ENCODE measurements around the gene PRR16. TPM values are rescaled to one million over a fixed set of nuclear protein-coding genes. Genes with fewer than 3 reads are reported as not detected.

The PRR16 gene
- total RNA-seq, 4 donors from 2014 or later: 1.9 to 8.4 (median 2.7) TPM

- no peak for TF ChIP-seq CTCF (IDR thresholded peaks at IDR 0.05)
- ATAC-seq (ENCODE audit: low FRiP score) (no peak), DNase-seq (ENCODE audit: low spot score) (no peak)
Observed at GRCh38 chr5:120472911-120473310, 8.8 kb downstream of the PRR16 start.

GRCh38 chr5:120473332-120473731 lies 9.2 kb downstream of the PRR16 start:
- no peak for TF ChIP-seq CTCF (IDR thresholded peaks at IDR 0.05)
- no peak for DNase-seq (ENCODE audit: low spot score)
- no peak for ATAC-seq (ENCODE audit: low FRiP score)

GRCh38 chr5:120476063-120476462 lies 12.0 kb downstream of the PRR16 start:
- ATAC-seq (ENCODE audit: low FRiP score) (no peak), DNase-seq (ENCODE audit: low spot score) (no peak)
- no peak for TF ChIP-seq CTCF (IDR thresholded peaks at IDR 0.05)

- ATAC-seq (ENCODE audit: low FRiP score) (no peak), DNase-seq (ENCODE audit: low spot score) (no peak)
- no peak for TF ChIP-seq CTCF (IDR thresholded peaks at IDR 0.05)
Observed at GRCh38 chr5:120479066-120479465, 15.0 kb downstream of the PRR16 start.

- ATAC-seq (ENCODE audit: low FRiP score) (no peak), DNase-seq (ENCODE audit: low spot score) (no peak)
- TF ChIP-seq CTCF (IDR thresholded peaks at IDR 0.05): no peak
Observed at GRCh38 chr5:120499876-120500563, 35.9 kb downstream of the PRR16 start.

- TF ChIP-seq CTCF (IDR thresholded peaks at IDR 0.05): no peak
- DNase-seq (ENCODE audit: low spot score): no peak
Observed at GRCh38 chr5:120502531-120502930, 38.4 kb downstream of the PRR16 start.

GRCh38 chr5:120503341-120503740 lies 39.2 kb downstream of the PRR16 start:
- no peak for TF ChIP-seq CTCF (IDR thresholded peaks at IDR 0.05)
- DNase-seq (ENCODE audit: low spot score): no peak
- no peak for ATAC-seq (ENCODE audit: low FRiP score)

More at GRCh38 chr5:120502531-120502930, 38.4 kb downstream of the PRR16 start:
- no peak for ATAC-seq (ENCODE audit: low FRiP score)

Measured in omental fat pad (tissue), 4 donors.